BE2C (cell line): Measurements from ENCODE around the gene ASPG.

Experiments used
- DNase-seq: peaks from one replicate; pipeline ENCODE4 v3.0.0-alpha.2; 2020
- H3K27me3 ChIP-seq: fragments of 250-450 bp; sonication (Bioruptor Pico); 2 replicates; pipeline ENCODE4 v1.5.1; 2020; ENCODE audit warnings: mild to moderate bottlenecking
- H3K36me3 ChIP-seq: fragments of 250-450 bp; sonication (Bioruptor Pico); 2 replicates; pipeline ENCODE4 v1.5.1; 2020; ENCODE audit warnings: mild to moderate bottlenecking
- H3K4me1 ChIP-seq: fragments of 250-450 bp; sonication (Bioruptor Pico); 2 replicates; pipeline ENCODE4 v1.5.1; 2020
- H3K4me3 ChIP-seq: 2 replicates; pipeline ENCODE4 v1.5.1; 2011; ENCODE audit warnings: low read depth, low read length
- H3K9me3 ChIP-seq: fragments of 250-450 bp; sonication (Bioruptor Pico); 2 replicates; pipeline ENCODE4 v1.5.1; 2020
- TF ChIP-seq, protein P1 (sequence below): IDR thresholded peaks from 2 replicates; pipeline ENCODE4 v1.5.1; 2012; ENCODE audit warnings: mild to moderate bottlenecking, low read depth, low read length

Gene ASPG

DNA sequence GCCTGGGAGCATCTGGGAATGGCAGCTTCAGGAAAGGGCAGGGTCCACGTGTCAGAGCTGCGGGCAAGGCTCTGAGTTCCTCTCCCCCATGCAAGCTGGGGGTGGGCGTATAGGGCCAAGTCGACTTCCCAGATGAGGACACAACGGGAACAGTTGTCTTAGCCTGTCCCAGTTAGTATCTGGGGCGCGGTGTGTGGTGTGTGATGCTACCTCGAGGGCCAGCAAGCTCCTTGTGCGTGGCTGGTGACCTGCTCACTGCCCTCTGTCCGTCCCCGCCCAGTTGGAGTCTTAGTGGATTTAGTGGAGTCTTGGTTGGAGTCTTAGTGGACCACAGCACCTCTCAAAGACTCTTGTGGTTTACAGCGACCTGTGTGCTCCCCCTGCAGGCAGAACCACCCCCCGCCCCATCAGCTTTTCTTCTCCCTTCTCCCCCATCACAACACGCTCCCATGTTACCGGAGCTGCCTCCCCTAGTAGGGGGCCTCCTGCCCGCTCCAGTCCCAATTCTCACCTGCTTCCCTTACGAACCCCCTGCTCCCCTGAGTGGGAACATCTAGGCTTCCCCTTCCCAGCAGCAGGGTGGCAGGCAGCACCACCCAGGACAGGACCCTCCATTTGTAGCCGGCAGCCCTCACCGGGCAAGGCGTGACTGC lies 8.7 kb downstream of the ASPG start:
- Histone ChIP-seq H3K4me1 (peaks cover 13% of the 10 kb centered on the region), H3K36me3 (no peaks in the 10 kb centered on the region), H3K27me3 (no peaks in the 10 kb centered on the region), H3K4me3 (no peak overlapping the region), H3K9me3 (no peaks in the 10 kb centered on the region)
- no peak for DNase-seq
- TF ChIP-seq, protein P1, sequence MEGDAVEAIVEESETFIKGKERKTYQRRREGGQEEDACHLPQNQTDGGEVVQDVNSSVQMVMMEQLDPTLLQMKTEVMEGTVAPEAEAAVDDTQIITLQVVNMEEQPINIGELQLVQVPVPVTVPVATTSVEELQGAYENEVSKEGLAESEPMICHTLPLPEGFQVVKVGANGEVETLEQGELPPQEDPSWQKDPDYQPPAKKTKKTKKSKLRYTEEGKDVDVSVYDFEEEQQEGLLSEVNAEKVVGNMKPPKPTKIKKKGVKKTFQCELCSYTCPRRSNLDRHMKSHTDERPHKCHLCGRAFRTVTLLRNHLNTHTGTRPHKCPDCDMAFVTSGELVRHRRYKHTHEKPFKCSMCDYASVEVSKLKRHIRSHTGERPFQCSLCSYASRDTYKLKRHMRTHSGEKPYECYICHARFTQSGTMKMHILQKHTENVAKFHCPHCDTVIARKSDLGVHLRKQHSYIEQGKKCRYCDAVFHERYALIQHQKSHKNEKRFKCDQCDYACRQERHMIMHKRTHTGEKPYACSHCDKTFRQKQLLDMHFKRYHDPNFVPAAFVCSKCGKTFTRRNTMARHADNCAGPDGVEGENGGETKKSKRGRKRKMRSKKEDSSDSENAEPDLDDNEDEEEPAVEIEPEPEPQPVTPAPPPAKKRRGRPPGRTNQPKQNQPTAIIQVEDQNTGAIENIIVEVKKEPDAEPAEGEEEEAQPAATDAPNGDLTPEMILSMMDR = no peak

DNA sequence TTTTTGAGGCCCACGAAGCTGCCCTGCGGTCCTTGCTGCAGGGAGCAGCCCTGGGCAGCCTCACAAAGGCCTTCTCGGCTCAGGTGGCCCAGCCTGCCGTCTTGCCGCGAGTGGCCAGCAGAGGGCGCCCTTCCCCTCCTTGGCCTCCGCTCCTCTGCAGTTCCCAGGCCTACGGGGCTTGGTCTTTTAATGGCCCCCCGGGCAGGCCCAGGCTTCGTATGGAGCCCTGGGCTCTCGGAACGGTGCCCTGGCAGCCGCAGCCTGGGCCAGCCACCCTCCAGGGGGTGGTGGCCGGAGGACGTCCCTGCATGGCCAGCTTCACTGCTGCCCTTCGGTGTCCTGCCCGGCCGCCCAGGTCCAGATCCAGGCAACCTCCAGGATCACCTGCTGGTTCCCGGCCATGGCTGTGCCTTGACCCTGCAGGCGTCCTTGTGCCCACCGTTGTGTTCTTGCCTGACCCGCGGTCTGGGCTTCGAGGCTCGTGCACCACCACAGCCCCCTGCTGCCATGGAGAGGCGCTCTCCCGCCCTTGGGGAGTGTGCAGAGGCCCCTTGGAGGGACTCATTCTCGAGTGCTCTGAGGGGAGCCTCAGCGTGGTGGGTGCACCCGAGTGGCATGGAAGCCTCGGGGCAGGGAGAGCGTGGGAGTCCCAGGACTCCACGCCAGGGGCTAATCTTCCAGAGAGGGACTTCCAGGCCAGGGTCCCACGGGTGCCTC lies 9.4 kb downstream of the ASPG start:
- Histone ChIP-seq H3K9me3 (no peaks in the 10 kb centered on the region), H3K27me3 (no peaks in the 10 kb centered on the region), H3K36me3 (no peaks in the 10 kb centered on the region), H3K4me1 (peaks cover 13% of the 10 kb centered on the region), H3K4me3 (no peak overlapping the region)
- TF ChIP-seq, protein P1 = peak; percentile 77
- DNase-seq = peak; percentile 83

DNA sequence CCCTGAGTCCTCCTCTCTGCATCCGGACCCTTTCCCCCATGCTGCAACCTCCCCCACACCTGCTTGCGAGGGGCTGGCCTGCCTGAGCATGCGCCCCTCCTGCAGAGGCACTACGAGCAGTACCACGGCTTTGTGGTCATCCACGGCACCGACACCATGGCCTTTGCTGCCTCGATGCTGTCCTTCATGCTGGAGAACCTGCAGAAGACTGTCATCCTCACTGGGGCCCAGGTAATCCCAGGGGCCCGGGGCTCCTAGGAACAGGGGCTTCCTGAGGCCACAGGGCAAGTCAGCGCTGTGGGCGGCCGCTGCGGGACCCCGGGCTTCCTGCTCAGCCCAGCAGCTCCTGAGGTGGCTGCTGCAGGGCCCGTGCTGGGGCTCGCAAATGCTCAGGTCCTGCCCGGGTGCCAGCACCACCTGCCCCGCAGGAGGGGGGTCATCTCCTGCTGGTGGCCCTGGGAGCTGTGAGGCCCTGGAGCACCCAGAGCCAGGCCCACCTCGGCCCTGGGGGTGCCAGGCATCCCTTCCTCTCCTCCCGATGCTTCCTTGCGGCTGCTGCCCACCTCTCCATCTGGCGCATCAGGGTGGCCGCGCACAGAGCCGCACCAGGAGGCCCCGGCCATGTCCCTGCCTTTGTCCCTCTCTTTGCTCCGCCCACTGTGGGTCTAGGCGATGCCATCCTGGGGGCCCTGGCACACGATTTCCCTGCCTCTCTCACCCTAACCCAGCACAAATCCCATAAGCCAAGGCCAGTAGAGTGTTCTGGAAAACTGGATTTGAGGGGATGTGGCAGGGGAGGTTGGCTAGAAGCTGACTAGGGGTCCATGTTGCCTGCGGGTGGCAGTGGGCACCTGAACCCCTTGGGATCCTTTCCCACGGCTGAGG lies 10.2 kb downstream of the ASPG start:
- Histone ChIP-seq H3K4me3 (no peak overlapping the region), H3K36me3 (no peaks in the 10 kb centered on the region), H3K4me1 (peaks cover 13% of the 10 kb centered on the region), H3K9me3 (no peaks in the 10 kb centered on the region), H3K27me3 (no peaks in the 10 kb centered on the region)
- no peak for DNase-seq
- TF ChIP-seq, protein P1 = no peak

DNA sequence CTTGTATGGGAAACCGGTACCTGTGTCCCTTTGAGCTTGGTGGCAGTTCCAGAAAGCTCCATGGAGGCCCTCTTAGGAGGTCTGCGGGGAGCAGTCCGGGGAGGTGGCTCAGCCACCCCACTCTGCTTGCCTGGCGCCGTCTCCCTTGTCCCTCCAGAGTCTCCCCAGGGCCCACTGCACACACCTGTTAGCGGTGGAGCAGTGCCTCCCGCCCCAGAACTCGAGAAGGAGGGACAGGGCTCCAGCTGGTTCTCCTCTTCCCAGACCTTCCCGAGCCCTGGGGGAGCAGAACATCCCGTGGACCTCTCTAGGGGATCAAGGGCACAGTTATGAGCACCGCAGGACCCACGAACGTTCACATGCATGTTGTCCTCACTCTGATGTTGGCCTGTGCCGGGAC lies 10.8 kb downstream of the ASPG start:
- Histone ChIP-seq H3K4me3 (no peak overlapping the region), H3K4me1 (peaks cover 13% of the 10 kb centered on the region), H3K36me3 (no peaks in the 10 kb centered on the region), H3K9me3 (no peaks in the 10 kb centered on the region), H3K27me3 (no peaks in the 10 kb centered on the region)
- TF ChIP-seq, protein P1 = no peak
- no peak for DNase-seq

DNA sequence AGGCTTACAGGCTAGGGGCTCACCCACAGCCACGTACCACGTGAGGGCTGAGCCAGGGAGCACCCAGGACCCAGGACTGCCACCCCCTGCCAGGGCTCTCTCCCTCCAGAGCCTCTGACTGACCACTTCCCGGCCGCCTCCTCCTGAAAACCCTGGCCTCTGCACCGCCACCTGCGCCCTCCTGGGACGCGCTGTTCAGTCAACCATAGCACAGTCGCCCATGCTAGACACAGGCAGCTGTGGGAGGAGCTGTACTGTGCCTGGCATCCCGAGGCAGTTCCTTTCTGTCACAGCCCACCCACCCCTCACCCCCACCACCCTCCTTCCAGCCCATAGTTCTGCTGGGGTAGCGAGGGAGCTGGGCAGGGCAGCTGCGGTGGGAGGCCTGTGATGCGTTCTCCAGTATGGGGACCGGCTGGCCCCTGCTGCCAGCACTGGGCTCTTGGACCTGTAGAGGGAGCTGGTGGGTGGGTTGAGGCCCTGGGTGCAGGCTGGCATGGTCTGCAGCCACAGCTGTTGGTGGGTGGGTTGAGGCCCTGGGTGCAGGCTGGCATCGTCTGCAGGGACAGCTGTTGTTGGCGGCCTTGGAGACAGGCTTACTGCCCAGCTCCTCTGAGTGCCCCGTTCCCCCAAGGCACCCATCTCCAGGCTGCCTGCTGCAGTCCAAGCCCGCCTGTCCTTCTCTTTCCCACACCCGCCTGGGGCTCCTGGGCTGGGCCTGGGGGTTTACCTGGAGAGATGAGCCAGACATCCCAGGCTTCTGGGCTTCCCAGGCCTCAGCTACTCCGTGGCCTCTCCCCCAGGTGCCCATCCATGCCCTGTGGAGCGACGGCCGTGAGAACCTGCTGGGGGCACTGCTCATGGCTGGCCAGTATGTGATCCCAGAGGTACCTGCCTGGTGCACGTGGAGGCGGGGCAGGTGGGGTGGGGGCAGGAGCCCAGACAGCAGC lies 11.5 kb downstream of the ASPG start:
- peak; percentile 69 for DNase-seq
- H3K9me3 ChIP-seq = no peaks in the 10 kb centered on the region
- no peaks in the 10 kb centered on the region for H3K36me3 ChIP-seq
- no peak overlapping the region for H3K4me3 ChIP-seq
- TF ChIP-seq, protein P1 = peak; percentile 42
- no peaks in the 10 kb centered on the region for H3K27me3 ChIP-seq
- H3K4me1 ChIP-seq = peaks cover 13% of the 10 kb centered on the region
